ENCODE results near the gene LPP. TPM values are rescaled to one million over a fixed set of nuclear protein-coding genes. Genes with fewer than 3 reads are reported as not detected.

Gene LPP
- total and polyA plus RNA-seq, 8 donors, result 8.0 to 885 (median 305) TPM

DNA sequence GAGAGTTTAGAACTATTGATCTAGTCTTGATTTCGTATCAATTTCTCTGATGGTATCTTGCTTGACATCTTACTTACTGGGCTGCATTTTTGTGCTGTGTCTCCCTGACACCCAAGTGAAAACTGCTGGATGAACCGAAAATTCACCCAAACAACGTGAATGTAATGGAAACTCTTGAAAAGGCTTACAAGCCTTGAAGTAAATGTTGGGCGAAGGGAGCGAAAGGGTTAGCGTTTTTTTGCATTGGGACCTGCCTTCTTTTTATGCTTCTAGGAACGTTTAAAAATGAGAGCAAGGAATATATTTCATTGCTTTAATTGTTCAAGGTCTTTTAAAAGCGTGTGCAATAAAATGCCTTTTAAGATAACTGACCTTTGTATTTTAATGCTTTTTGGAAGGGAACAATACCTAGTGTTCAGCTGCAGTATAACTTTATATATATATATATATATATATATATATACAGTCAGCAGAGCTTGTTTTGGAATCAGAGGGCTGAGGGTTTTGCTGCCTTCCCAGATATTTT lies 94.1 kb downstream of the LPP start:
- H3K27ac ChIP-seq, result peak overlapping the region in 2 of 5 donors; percentile 9 to 74
- intact Hi-C loops (cut with DNase I; ENCODE audit: low total_unique reads), result no loop called here
- no peak overlapping the region for H3K4me3 ChIP-seq
- H3K36me3 ChIP-seq, result no peaks in the 10 kb centered on the region
- no peaks in the 10 kb centered on the region for H3K27me3 ChIP-seq
- no peaks in the 10 kb centered on the region for H3K9me3 ChIP-seq
- TF ChIP-seq POLR2A (IDR thresholded peaks at IDR 0.05), result no peak
- TF ChIP-seq POLR2AphosphoS5 (IDR thresholded peaks at IDR 0.05), result no peak
- TF ChIP-seq, protein P1, sequence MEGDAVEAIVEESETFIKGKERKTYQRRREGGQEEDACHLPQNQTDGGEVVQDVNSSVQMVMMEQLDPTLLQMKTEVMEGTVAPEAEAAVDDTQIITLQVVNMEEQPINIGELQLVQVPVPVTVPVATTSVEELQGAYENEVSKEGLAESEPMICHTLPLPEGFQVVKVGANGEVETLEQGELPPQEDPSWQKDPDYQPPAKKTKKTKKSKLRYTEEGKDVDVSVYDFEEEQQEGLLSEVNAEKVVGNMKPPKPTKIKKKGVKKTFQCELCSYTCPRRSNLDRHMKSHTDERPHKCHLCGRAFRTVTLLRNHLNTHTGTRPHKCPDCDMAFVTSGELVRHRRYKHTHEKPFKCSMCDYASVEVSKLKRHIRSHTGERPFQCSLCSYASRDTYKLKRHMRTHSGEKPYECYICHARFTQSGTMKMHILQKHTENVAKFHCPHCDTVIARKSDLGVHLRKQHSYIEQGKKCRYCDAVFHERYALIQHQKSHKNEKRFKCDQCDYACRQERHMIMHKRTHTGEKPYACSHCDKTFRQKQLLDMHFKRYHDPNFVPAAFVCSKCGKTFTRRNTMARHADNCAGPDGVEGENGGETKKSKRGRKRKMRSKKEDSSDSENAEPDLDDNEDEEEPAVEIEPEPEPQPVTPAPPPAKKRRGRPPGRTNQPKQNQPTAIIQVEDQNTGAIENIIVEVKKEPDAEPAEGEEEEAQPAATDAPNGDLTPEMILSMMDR (IDR thresholded peaks at IDR 0.05), result no peak
- no peak for TF ChIP-seq EP300 (IDR thresholded peaks at IDR 0.05)
- peaks cover 0 to 59% (median 23%) of the 10 kb centered on the region in 4 donors for H3K4me1 ChIP-seq
- no peak for DNase-seq
- 68 to 79% (median 71%) methylated on average over 8 of the region's 8 CpGs for whole genome bisulfite sequencing, 5 donors

- peak overlapping the region in 2 of 5 donors; percentile 22 to 94 for H3K27ac ChIP-seq
- 66 to 75% (median 70%) methylated on average over 5 of the region's 5 CpGs for WGBS, 5 donors
Observed at GRCh38 chr3:188253123-188253793, 99.3 kb downstream of the LPP start.

DNA sequence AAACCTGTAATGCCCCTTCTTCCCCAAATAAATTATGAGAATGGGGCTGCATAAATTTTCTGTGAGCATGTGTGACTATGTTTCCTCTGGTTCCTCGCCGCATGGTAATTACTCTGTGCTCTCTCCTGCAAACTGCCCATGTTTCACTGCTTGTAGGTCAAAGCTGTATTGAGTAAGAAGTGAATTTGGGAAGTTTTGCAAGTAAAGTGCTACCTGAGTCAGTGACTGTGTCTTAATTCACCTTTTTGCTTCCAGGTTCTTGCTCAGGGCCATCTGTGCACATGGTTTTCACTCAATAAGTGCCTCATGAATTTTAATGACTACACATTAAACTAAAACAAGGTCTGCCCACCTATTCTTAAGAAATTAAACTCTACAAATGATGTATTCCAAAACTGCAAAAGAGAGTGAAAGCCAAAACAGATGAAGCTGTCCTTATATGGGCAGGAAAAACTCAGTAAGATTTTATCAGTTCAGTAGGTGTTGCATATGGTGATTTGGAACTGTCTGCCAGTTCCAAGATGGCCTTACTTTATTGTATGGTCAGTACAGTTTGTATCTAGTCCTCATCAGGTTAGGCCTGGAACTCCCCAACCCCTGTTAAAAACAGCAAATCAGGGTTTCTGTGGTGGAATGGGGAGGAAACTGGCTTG lies 100.0 kb downstream of the LPP start:
- Histone ChIP-seq H3K36me3 (peaks cover 0 to 13% (median 5%) of the 10 kb centered on the region in 4 donors), H3K9me3 (no peaks in the 10 kb centered on the region), H3K4me1 (peaks cover 16 to 67% (median 43%) of the 10 kb centered on the region in 4 donors), H3K27ac (peak overlapping the region in 4 of 5 donors; percentile 22 to 94 (median 38)), H3K4me3 (no peak overlapping the region), H3K27me3 (no peaks in the 10 kb centered on the region)
- TF ChIP-seq POLR2AphosphoS5 (IDR thresholded peaks at IDR 0.05), result no peak
- TF ChIP-seq EP300 (IDR thresholded peaks at IDR 0.05), result no peak
- no peak for TF ChIP-seq POLR2A (IDR thresholded peaks at IDR 0.05)
- TF ChIP-seq, protein P1 (IDR thresholded peaks at IDR 0.05), result no peak
- WGBS, 5 donors, result 93 to 100% (median 97%) methylated on average over 2 of the region's 2 CpGs
- intact Hi-C loops (cut with DNase I; ENCODE audit: low total_unique reads), result no loop called here
- no peak for DNase-seq

More at GRCh38 chr3:188253123-188253793, 99.3 kb downstream of the LPP start:
- H3K9me3 ChIP-seq, result no peaks in the 10 kb centered on the region
- TF ChIP-seq POLR2AphosphoS5 (IDR thresholded peaks at IDR 0.05) (no peak), POLR2A (IDR thresholded peaks at IDR 0.05) (no peak), EP300 (IDR thresholded peaks at IDR 0.05) (no peak)
- TF ChIP-seq, protein P1 (IDR thresholded peaks at IDR 0.05), result no peak
- H3K4me3 ChIP-seq, result no peak overlapping the region
- intact Hi-C loops (cut with DNase I; ENCODE audit: low total_unique reads), result no loop called here
- H3K4me1 ChIP-seq, result peaks cover 10 to 63% (median 38%) of the 10 kb centered on the region in 4 donors
- DNase-seq, result no peak
- H3K36me3 ChIP-seq, result peaks cover 0 to 13% (median 5%) of the 10 kb centered on the region in 4 donors
- no peaks in the 10 kb centered on the region for H3K27me3 ChIP-seq

DNA sequence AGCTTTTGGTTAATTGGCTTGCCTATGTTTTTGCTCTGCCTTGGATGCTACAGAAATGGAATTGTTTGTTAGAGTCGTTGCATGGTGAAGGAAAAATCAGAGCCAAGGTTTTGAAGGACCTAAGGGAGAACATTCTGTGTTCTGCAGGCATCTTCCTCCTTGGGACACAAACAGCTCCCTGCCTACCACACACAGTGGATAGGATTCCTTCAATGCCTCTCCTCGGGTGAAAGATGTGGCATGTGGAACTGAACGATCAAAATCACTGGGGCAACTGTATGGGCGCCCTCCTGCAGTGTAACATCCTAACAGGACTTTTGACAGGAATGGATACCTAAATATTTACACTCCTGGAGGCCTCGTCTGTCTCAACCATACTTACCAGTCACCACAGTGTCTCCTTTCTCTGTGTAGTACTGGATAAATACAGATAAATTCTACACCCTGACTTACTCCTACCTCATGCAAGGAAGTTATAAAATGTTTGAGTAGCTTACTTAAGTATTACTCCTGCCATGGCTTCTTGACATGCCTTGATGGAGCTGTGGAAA lies 100.6 kb downstream of the LPP start:
- peak overlapping the region in 3 of 5 donors; percentile 27 to 94 (median 49) for H3K27ac ChIP-seq
- WGBS, 5 donors, result 67 to 72% (median 71%) methylated on average over 5 of the region's 5 CpGs

More for the DNA sequence above, 100.6 kb downstream of the LPP start:
- no peaks in the 10 kb centered on the region for H3K27me3 ChIP-seq
- peaks cover 16 to 73% (median 47%) of the 10 kb centered on the region in 4 donors for H3K4me1 ChIP-seq
- H3K36me3 ChIP-seq, result peaks cover 0 to 13% (median 5%) of the 10 kb centered on the region in 4 donors
- intact Hi-C loops (cut with DNase I; ENCODE audit: low total_unique reads), result no loop called here
- H3K9me3 ChIP-seq, result no peaks in the 10 kb centered on the region
- TF ChIP-seq EP300 (IDR thresholded peaks at IDR 0.05), result no peak
- TF ChIP-seq POLR2A (IDR thresholded peaks at IDR 0.05), result no peak
- DNase-seq, result no peak
- H3K4me3 ChIP-seq, result no peak overlapping the region

Data from stomach (tissue), 9 donors.